Activated T-cell treated with anti-CD3 and anti-CD28 coated beads for 4 hours (primary cell): Measurements from ENCODE around the gene GALNTL6.

Experiments used
- DNase-seq: peaks from one replicate; pipeline ENCODE4 v3.0.0-alpha.2; 2020

The GALNTL6 gene

GRCh38 chr4:171889681-171890080, 76.5 kb downstream of the GALNTL6 start:
- DNase-seq = no peak

- DNase-seq = no peak
These were observed 77.8 kb downstream of the GALNTL6 start for GRCh38 chr4:171891038-171891437.

GRCh38 chr4:171896426-171896825, 83.2 kb downstream of the GALNTL6 start:
- no peak for DNase-seq

GRCh38 chr4:171919314-171919713, 106.1 kb downstream of the GALNTL6 start:
- no peak for DNase-seq

DNA sequence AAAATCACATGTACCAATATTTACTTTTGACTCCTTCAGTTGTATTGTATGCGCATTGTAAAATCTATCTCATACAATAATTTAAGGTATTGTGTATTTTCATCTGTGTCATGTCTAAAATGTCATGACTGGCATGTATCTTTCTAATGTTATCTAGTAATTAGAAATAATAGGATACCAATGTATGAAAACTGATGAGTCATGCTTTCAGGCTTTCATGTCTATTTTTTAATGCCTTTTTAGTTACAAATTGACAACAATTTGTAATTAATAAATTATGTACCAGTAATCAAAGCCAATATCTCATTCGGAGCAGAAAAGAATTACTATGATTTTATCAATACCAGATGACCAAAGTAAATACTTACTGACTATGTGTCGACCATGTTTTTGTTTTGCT, 107.7 kb downstream of the GALNTL6 start:
- no peak for DNase-seq

DNA sequence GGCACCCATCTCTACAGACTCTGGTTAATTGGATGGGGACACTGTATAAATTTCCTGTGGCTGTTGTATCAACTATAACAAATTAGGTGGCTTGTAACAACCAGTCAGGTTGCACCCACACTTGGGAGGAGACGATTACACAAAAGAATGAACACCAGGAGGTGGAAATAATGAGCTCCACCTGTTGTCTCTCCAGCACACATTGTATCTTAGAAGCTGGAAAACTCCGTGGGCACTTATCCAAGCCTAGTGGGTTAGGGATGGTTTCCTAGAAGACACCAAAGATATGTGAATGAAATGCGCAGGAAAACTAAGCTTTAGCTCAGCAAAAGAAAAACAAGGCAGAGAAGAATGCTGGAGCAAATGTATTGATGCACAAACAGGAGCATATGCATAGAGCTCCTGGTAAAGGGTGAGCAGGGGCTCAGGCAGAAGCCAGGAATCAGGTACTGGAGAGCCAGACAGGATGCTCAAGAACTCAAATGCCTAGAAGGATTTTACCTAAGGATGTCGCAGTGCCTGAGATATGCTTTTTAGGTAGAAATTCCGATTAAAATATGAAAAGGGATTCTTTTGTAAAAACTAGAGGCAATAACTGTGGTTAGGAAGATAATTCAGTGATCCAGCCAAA, 111.7 kb downstream of the GALNTL6 start:
- no peak for DNase-seq

DNA sequence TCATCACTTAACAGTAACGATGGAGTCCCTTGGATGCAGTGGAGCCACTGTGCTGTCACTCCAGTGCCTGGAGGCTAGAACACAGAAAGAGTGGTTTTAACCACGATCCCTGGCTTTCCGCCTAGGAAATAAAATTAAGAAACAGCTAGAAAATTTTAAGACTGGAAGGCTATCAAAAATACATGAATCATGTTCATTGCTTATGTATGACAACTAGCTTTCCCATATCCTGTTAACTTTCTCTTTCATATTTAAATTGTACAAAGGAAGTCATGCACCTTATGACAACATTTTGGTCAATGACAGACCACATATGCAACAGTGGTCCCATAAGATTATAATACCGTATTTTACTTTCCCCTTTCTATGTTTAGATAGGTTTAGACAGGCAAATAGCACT, 115.1 kb downstream of the GALNTL6 start:
- no peak for DNase-seq

DNA sequence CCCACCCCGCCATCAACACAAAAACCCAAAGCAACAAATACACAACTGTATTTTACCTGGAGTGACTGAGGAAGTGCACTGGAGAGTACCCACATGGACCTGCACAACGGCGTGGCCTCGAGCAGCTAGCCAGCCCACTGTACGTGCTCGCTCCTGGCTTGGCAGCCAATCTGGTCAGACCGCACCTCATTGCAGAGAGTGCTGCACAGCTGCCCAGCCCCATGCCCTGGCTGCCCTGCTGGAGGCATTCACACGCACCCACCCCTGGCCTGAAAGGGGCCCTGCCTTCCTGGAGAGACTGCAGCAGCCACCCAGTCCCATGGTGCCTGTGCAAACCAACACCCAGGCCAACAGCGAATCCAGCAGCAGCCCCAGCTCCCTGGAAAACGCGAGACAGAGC, 116.3 kb downstream of the GALNTL6 start:
- no peak for DNase-seq

DNA sequence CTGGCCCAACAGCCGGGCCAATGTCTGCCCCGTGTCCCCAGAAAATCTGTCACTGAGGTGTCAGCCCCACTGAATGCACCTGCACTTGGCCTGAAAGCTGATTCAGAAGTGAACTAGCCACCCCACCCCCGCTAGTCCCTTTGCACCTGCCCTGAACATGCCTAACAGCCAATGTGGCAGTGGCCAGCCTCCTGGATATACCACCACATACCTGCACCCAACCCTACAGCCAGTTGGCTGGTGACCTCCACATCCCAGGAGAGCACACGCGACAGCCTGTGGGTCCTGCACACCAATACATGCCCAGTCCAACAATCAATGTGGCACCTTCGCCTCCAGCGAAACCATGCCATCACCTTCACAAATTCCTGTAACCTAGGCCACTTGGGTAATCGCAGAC, 116.7 kb downstream of the GALNTL6 start:
- no peak for DNase-seq

- no peak for DNase-seq
These were observed 119.0 kb downstream of the GALNTL6 start for GRCh38 chr4:171932238-171932637.

- no peak for DNase-seq
These were observed 127.5 kb downstream of the GALNTL6 start for GRCh38 chr4:171940656-171941055.

DNA sequence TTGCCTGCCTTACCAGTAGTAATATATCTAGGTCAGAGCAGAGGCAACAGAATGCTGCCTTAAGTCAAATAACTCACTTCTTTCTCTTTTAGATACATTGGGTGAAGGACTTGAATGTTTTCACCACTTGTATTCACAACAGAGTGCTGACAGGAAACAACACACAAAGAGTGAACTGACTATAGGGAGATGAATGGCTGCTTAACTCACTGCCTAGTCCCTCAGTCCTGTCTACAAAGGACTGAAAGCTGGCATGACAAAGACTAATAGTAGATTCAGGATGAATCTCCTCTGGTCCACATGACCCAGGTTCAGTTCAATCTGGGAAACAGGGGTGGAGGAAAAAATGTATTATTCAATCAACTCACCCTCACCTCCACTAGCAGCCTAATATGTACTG, 134.2 kb downstream of the GALNTL6 start:
- DNase-seq = no peak

DNA sequence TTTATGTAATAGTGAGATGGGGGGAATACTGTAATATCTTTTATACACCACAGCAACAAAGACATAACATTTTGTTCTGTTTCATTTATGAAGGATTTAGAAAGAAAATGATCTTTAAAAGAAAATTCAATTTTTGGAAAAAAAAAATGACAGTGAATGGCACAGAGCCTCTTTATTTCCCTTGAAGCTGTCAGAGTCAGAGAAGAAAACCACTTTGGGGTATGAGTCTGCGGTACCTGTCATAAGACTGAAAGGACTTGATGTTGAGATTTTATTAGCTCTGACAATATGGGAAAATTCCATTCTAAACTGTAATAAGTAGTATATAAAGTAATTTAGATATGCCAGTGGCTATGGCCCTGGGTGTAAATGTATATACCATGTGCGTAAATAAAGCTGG, 134.8 kb downstream of the GALNTL6 start:
- no peak for DNase-seq

- no peak for DNase-seq
These were observed 141.4 kb downstream of the GALNTL6 start for GRCh38 chr4:171954650-171955049.

- DNase-seq = no peak
These were observed 143.5 kb downstream of the GALNTL6 start for GRCh38 chr4:171956678-171957077.

DNA sequence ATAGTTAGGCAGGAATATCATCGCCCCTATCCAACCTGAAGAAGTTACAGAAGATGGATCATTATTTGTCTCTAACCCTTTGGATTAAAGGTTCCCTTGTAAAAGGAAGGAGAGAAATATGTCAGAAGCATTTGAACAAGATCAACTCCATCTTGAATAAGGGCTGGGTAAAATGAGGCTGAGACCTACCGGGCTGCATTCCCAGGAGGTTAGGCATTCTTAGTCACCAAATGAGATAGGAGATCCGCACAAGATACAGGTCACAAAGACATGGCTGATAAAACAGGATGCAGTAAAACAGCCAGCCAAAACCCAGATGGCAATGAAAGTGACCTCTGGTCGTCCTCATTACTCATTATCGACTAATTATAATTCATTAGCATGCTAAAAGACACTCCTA, 148.9 kb downstream of the GALNTL6 start:
- DNase-seq = no peak

- no peak for DNase-seq
These were observed 153.2 kb downstream of the GALNTL6 start for GRCh38 chr4:171966356-171966755.

DNA sequence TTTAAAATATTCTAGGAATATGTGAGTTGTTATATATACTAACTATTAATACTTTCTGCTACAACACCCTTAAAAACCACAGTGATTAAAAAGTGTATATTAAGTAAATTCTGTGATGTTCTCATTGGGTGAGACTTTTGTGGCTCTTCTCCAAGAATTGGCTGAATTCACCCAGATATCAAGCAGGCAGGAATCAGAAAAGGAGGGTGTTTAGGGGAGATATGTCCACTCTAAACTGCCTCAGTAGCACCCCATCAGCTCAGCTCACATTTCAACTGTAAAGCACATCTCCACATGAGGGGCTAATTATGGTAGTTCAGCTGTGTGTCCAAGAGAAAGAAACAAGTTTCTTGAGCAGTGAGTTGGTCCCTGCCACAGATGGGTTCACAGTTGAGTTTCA, 165.0 kb downstream of the GALNTL6 start:
- DNase-seq = no peak

DNA sequence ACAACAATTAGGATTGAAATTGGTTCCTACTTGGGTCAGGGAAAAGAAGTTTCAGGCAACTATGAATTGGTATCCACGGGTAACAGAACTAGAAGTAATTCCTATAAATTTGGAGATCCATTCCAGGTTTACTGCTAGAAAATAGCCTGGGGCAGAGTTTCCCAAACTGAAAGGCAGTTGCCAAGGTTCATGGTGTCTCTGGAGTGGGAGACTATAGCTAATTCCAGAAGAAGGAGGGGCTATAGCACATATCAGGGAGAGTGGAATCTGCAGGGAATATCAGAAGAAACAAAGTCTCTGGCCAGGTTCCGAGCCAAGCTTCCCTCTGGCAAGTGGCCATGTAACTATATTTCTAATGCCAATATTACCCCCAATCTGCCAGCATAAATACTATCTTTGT, 166.3 kb downstream of the GALNTL6 start:
- no peak for DNase-seq

GRCh38 chr4:171981185-171981584, 168.0 kb downstream of the GALNTL6 start:
- no peak for DNase-seq

DNA sequence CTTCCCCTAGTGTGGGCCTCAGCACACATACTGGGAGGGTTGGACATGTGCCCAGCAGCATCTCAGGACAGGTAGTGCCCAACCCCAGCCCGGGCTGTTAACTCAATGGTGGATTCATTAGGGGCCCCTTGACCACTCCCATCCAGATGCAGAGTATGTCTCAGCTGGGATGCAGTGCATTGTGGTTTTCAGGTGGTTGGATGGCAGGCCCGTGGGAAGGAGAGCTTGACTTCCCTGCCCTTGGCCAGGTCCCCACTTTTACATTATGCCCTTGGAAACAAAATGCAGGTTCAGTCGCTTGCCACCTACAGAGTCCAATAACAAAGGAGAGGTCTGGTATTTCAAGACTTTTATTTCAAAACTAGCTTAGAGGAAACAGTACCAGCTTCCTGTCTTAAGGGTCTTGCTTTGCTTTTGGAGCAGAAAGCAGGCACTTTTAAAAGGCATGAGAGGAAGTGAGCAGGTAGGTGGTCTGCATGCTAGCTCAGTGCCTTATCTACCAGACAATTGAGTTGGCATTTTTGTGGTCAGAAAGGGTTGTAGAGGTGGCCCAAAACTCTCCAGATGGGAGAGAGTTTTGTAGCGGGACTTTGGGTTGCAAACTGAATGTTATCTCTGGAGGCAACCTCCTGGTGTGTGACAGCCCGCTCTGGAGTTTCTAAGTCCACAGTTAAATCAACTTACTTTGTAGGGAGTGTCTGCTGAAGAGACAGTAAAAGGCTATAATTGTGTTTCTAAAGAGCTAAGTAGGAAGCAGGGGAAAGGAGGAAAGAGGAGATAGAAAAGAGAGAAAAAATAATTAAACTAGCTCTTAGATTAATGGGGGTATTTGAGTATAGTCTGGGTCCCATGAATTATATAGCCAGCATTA, 171.0 kb downstream of the GALNTL6 start:
- no peak for DNase-seq

DNA sequence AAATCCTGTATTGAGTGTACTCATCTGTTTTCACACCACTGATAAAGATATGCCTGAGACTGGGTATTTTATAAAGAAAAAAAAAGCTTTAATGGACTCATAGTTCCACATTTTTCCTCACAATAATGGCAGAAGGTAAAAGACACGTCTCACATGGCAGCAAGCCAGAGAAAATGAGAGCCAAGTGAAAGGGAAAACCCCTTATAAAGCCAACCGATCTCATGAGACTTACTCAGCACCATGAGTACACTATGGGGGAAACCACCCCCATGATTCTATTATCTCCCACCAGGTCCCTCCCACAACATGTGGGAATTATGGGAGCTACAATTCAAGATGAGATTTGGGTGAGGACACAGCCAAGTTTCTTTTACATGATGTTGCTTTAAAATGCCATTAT, 171.9 kb downstream of the GALNTL6 start:
- DNase-seq = no peak

GRCh38 chr4:171993247-171993646, 180.0 kb downstream of the GALNTL6 start:
- DNase-seq = no peak

- no peak for DNase-seq
These were observed 194.7 kb downstream of the GALNTL6 start for GRCh38 chr4:172007889-172008288.
